ENCODE data around the gene RCAN2. TPM values are rescaled to one million over a fixed set of nuclear protein-coding genes. Genes with fewer than 3 reads are reported as not detected.

RCAN2 gene
- total RNA-seq, 2 experiments from 2014 or later: 4.3 to 5.4 TPM

GRCh38 chr6:46243754-46244153 lies 247.5 kb downstream of the RCAN2 start:
- intact Hi-C loops (cut with micrococcal nuclease): no loop called here
- Mint-ChIP-seq H3K4me3 (no peak overlapping the region), H3K27ac (no peak overlapping the region), H3K27me3 (peaks cover 4% of the 10 kb centered on the region), H3K36me3 (no peaks in the 10 kb centered on the region), H3K4me1 (ENCODE audit: low read depth) (no peaks in the 10 kb centered on the region), H3K9me3 (no peaks in the 10 kb centered on the region)
- ChIA-PET CTCF (interaction anchor here (1.7 kb wide), 1 partner anchor 23 kb away, joined by 5 read pairs; no protein-coding TSS in a partner anchor), POLR2A (no interaction called here)
- no peak for DNase-seq

GRCh38 chr6:46242921-46243320 lies 248.3 kb downstream of the RCAN2 start:
- peaks cover 3% of the 10 kb centered on the region for H3K27me3 Mint-ChIP-seq
- CTCF ChIA-PET: no interaction called here

GRCh38 chr6:46240866-46241565 lies 250.2 kb downstream of the RCAN2 start:
- Mint-ChIP-seq H3K4me3 (no peak overlapping the region), H3K27me3 (peaks cover 9% of the 10 kb centered on the region), H3K4me1 (ENCODE audit: low read depth) (no peaks in the 10 kb centered on the region), H3K9me3 (no peaks in the 10 kb centered on the region), H3K36me3 (no peaks in the 10 kb centered on the region), H3K27ac (no peak overlapping the region)
- ChIA-PET POLR2A (no interaction called here), CTCF (no interaction called here)
- no peak for DNase-seq
- intact Hi-C loops (cut with micrococcal nuclease): no loop called here

More at GRCh38 chr6:46242921-46243320, 248.3 kb downstream of the RCAN2 start:
- H3K9me3 Mint-ChIP-seq: no peaks in the 10 kb centered on the region
- H3K4me3 Mint-ChIP-seq: no peak overlapping the region
- intact Hi-C loops (cut with micrococcal nuclease): no loop called here
- H3K27ac Mint-ChIP-seq: no peak overlapping the region
- no peaks in the 10 kb centered on the region for H3K36me3 Mint-ChIP-seq
- POLR2A ChIA-PET: no interaction called here
- DNase-seq: no peak
- no peaks in the 10 kb centered on the region for H3K4me1 Mint-ChIP-seq (ENCODE audit: low read depth)

- Mint-ChIP-seq H3K4me3 (no peak overlapping the region), H3K27ac (no peak overlapping the region), H3K9me3 (no peaks in the 10 kb centered on the region), H3K27me3 (peaks cover 14% of the 10 kb centered on the region), H3K36me3 (no peaks in the 10 kb centered on the region), H3K4me1 (ENCODE audit: low read depth) (no peaks in the 10 kb centered on the region)
- intact Hi-C loops (cut with micrococcal nuclease): no loop called here
- ChIA-PET CTCF (no interaction called here), POLR2A (no interaction called here)
- no peak for DNase-seq
These were observed 254.5 kb downstream of the RCAN2 start for GRCh38 chr6:46236752-46237151.

- no peak for DNase-seq
- peaks cover 7% of the 10 kb centered on the region for H3K9me3 Mint-ChIP-seq
- no peaks in the 10 kb centered on the region for H3K4me1 Mint-ChIP-seq (ENCODE audit: low read depth)
- CTCF ChIA-PET: no interaction called here
- H3K36me3 Mint-ChIP-seq: peaks cover 2% of the 10 kb centered on the region
- intact Hi-C loops (cut with micrococcal nuclease): no loop called here
- H3K27ac Mint-ChIP-seq: no peak overlapping the region
- POLR2A ChIA-PET: no interaction called here
- no peak overlapping the region for H3K4me3 Mint-ChIP-seq
- H3K27me3 Mint-ChIP-seq: peaks cover 18% of the 10 kb centered on the region
These were observed 256.0 kb downstream of the RCAN2 start for GRCh38 chr6:46235242-46235641.

GRCh38 chr6:46234700-46235099 lies 256.5 kb downstream of the RCAN2 start:
- H3K27ac Mint-ChIP-seq: no peak overlapping the region
- CTCF ChIA-PET: no interaction called here

GRCh38 chr6:46234156-46234556 lies 257.1 kb downstream of the RCAN2 start:
- POLR2A ChIA-PET: no interaction called here
- intact Hi-C loops (cut with micrococcal nuclease): no loop called here
- H3K9me3 Mint-ChIP-seq: peaks cover 7% of the 10 kb centered on the region
- no peak overlapping the region for H3K4me3 Mint-ChIP-seq
- H3K27ac Mint-ChIP-seq: no peak overlapping the region
- H3K27me3 Mint-ChIP-seq: peaks cover 20% of the 10 kb centered on the region
- H3K36me3 Mint-ChIP-seq: peaks cover 2% of the 10 kb centered on the region
- CTCF ChIA-PET: no interaction called here
- no peaks in the 10 kb centered on the region for H3K4me1 Mint-ChIP-seq (ENCODE audit: low read depth)
- DNase-seq: no peak

More at GRCh38 chr6:46234700-46235099, 256.5 kb downstream of the RCAN2 start:
- peaks cover 18% of the 10 kb centered on the region for H3K27me3 Mint-ChIP-seq
- peaks cover 7% of the 10 kb centered on the region for H3K9me3 Mint-ChIP-seq
- no peak for DNase-seq
- H3K36me3 Mint-ChIP-seq: peaks cover 2% of the 10 kb centered on the region
- intact Hi-C loops (cut with micrococcal nuclease): no loop called here
- POLR2A ChIA-PET: no interaction called here
- H3K4me1 Mint-ChIP-seq (ENCODE audit: low read depth): no peaks in the 10 kb centered on the region
- H3K4me3 Mint-ChIP-seq: no peak overlapping the region

- Mint-ChIP-seq H3K4me3 (no peak overlapping the region), H3K4me1 (ENCODE audit: low read depth) (no peaks in the 10 kb centered on the region), H3K36me3 (peaks cover 2% of the 10 kb centered on the region), H3K9me3 (peaks cover 7% of the 10 kb centered on the region), H3K27ac (no peak overlapping the region), H3K27me3 (peaks cover 24% of the 10 kb centered on the region)
- intact Hi-C loops (cut with micrococcal nuclease): no loop called here
- ChIA-PET POLR2A (no interaction called here), CTCF (interaction anchor here (0.6 kb wide), 1 partner anchor 228 kb away, joined by 3 read pairs; no protein-coding TSS in a partner anchor)
- DNase-seq: no peak
These were observed 258.1 kb downstream of the RCAN2 start for GRCh38 chr6:46233129-46233528.

- no peak overlapping the region for H3K4me3 Mint-ChIP-seq
- CTCF ChIA-PET: interaction anchor here (0.6 to 6.1 kb wide), 8 partner anchors 14 to 292 kb away, joined by 3 to 84 read pairs (median 4); no protein-coding TSS in a partner anchor
- intact Hi-C loops (cut with micrococcal nuclease): loop anchor here (5.0 kb wide), 3 partner anchors 300 to 560 kb away; no protein-coding TSS in a partner anchor
These were observed 269.0 kb downstream of the RCAN2 start for GRCh38 chr6:46222286-46222685.

GRCh38 chr6:46221222-46221793 lies 269.9 kb downstream of the RCAN2 start:
- Mint-ChIP-seq H3K27me3 (no peaks in the 10 kb centered on the region), H3K9me3 (no peaks in the 10 kb centered on the region), H3K27ac (peak overlapping the region; percentile 73), H3K4me3 (no peak overlapping the region), H3K36me3 (no peaks in the 10 kb centered on the region), H3K4me1 (ENCODE audit: low read depth) (peaks cover 24% of the 10 kb centered on the region)
- intact Hi-C loops (cut with micrococcal nuclease): loop anchor here (1.0 to 5.0 kb wide), 5 partner anchors 131 to 561 kb away; no protein-coding TSS in a partner anchor
- POLR2A ChIA-PET: no interaction called here
- DNase-seq: no peak
- CTCF ChIA-PET: interaction anchor here (0.6 to 6.1 kb wide), 27 partner anchors 12 to 1752 kb away, joined by 3 to 84 read pairs (median 4); partner anchors contain the start of gene ENPP4

More at GRCh38 chr6:46222286-46222685, 269.0 kb downstream of the RCAN2 start:
- POLR2A ChIA-PET: no interaction called here
- DNase-seq: no peak
- no peaks in the 10 kb centered on the region for H3K36me3 Mint-ChIP-seq
- H3K27me3 Mint-ChIP-seq: no peaks in the 10 kb centered on the region
- no peaks in the 10 kb centered on the region for H3K9me3 Mint-ChIP-seq
- H3K27ac Mint-ChIP-seq: no peak overlapping the region
- H3K4me1 Mint-ChIP-seq (ENCODE audit: low read depth): peaks cover 24% of the 10 kb centered on the region

GRCh38 chr6:46220352-46221221 lies 270.7 kb downstream of the RCAN2 start:
- no peaks in the 10 kb centered on the region for H3K27me3 Mint-ChIP-seq
- no peaks in the 10 kb centered on the region for H3K36me3 Mint-ChIP-seq
- H3K4me3 Mint-ChIP-seq: no peak overlapping the region
- peak overlapping the region; percentile 73 for H3K27ac Mint-ChIP-seq
- intact Hi-C loops (cut with micrococcal nuclease): loop anchor here (1.0 to 5.0 kb wide), 6 partner anchors 103 to 562 kb away; no protein-coding TSS in a partner anchor
- peaks cover 24% of the 10 kb centered on the region for H3K4me1 Mint-ChIP-seq (ENCODE audit: low read depth)
- CTCF ChIA-PET: interaction anchor here (0.6 to 6.1 kb wide), 25 partner anchors 11 to 1751 kb away, joined by 3 to 84 read pairs (median 4); partner anchors contain the start of gene ENPP4
- POLR2A ChIA-PET: no interaction called here
- no peaks in the 10 kb centered on the region for H3K9me3 Mint-ChIP-seq
- peak; percentile 49 for DNase-seq

GRCh38 chr6:46219661-46220060 lies 271.6 kb downstream of the RCAN2 start:
- no peak overlapping the region for H3K27ac Mint-ChIP-seq
- no peaks in the 10 kb centered on the region for H3K9me3 Mint-ChIP-seq
- ChIA-PET POLR2A (interaction anchor here (1.6 kb wide), 1 partner anchor 11 kb away, joined by 3 read pairs; no protein-coding TSS in a partner anchor), CTCF (interaction anchor here (1.2 to 6.1 kb wide), 4 partner anchors 12 to 189 kb away, joined by 4 to 84 read pairs (median 9); no protein-coding TSS in a partner anchor)
- intact Hi-C loops (cut with micrococcal nuclease): loop anchor here (1.0 to 5.0 kb wide), 5 partner anchors 42 to 563 kb away; no protein-coding TSS in a partner anchor
- H3K4me1 Mint-ChIP-seq (ENCODE audit: low read depth): peaks cover 24% of the 10 kb centered on the region
- H3K27me3 Mint-ChIP-seq: no peaks in the 10 kb centered on the region
- no peak overlapping the region for H3K4me3 Mint-ChIP-seq
- no peak for DNase-seq
- H3K36me3 Mint-ChIP-seq: no peaks in the 10 kb centered on the region

Measured in activated CD4-positive, alpha-beta memory T cell treated with anti-CD3 and anti-CD28 coated beads for 36 hours (primary cell).